ENCODE results near the gene NFKBIZ. TPM values are rescaled to one million over a fixed set of nuclear protein-coding genes. Genes with fewer than 3 reads are reported as not detected.

NFKBIZ gene
- total RNA-seq, 1 donor from 2014 or later: 76.4 TPM

- peak; percentile 34 for TF ChIP-seq CTCF (IDR thresholded peaks at IDR 0.05; ENCODE audit: insufficient read depth, low read length, poor library complexity, severe bottlenecking)
- no peak for DNase-seq (ENCODE audit: low read depth)
- Histone ChIP-seq H3K27me3 (ENCODE audit: control insufficient read depth, insufficient read depth, low read length) (no peaks in the 10 kb centered on the region), H3K4me3 (ENCODE audit: low read depth, low read length) (no peak overlapping the region), H3K36me3 (ENCODE audit: control insufficient read depth, insufficient read depth, low read length) (no peaks in the 10 kb centered on the region)
These were observed 35.4 kb upstream of the NFKBIZ start for GRCh38 chr3:101813817-101814440.

- no peak for DNase-seq (ENCODE audit: low read depth)
- H3K36me3 ChIP-seq (ENCODE audit: control insufficient read depth, insufficient read depth, low read length): no peaks in the 10 kb centered on the region
- H3K27me3 ChIP-seq (ENCODE audit: control insufficient read depth, insufficient read depth, low read length): no peaks in the 10 kb centered on the region
- TF ChIP-seq CTCF (IDR thresholded peaks at IDR 0.05; ENCODE audit: insufficient read depth, low read length, poor library complexity, severe bottlenecking): no peak
- no peak overlapping the region for H3K4me3 ChIP-seq (ENCODE audit: low read depth, low read length)
These were observed 34.5 kb upstream of the NFKBIZ start for GRCh38 chr3:101814835-101815234.

DNA sequence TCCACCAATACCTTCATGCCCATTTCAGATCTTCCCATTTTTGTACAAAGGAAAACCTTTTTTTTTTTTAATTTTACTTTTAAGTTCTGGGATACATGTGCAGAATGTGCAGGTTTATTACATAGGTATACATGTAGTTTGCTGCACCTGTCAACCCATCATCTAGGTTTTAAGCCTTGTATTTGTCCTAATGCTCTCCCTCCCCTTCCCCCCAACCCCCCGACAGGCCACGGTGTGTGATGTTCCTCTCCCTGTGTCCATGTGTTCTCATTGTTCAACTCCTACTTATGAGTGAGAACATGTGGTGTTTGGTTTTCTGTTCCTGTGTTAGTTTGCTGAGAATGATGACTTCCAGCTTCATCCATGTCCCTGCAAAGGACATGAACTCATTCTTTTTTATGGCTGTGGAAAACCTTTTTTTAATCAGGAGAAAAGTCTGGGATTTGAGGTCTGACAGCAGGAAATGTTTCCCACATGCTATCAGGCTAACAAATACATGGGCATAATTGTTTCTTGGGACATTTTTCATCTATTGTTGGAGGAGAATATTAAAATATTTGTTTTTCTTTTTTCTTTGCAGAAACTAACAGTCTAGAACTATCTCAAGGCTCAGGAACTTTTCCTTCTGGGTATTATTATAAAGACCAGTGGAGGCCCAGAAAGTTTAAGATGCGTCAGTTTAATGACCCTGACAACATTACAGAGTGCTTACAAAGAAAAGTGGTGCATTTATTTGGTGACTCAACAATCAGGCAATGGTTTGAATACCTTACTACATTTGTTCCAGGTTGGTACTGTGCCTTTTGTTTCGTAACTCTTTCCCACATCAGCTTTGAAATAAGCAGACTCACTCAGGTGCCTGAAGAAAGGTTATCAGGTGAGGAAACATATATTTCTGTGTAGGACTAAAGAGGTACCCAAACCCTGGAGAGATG, 32.8 kb upstream of the NFKBIZ start:
- Histone ChIP-seq H3K27me3 (ENCODE audit: control insufficient read depth, insufficient read depth, low read length) (no peaks in the 10 kb centered on the region), H3K36me3 (ENCODE audit: control insufficient read depth, insufficient read depth, low read length) (no peaks in the 10 kb centered on the region), H3K4me3 (ENCODE audit: low read depth, low read length) (no peak overlapping the region)
- no peak for TF ChIP-seq CTCF (IDR thresholded peaks at IDR 0.05; ENCODE audit: insufficient read depth, low read length, poor library complexity, severe bottlenecking)
- DNase-seq (ENCODE audit: low read depth): peak; percentile 48

GRCh38 chr3:101817992-101818391, 31.3 kb upstream of the NFKBIZ start:
- TF ChIP-seq CTCF (IDR thresholded peaks at IDR 0.05; ENCODE audit: insufficient read depth, low read length, poor library complexity, severe bottlenecking): no peak
- H3K4me3 ChIP-seq (ENCODE audit: low read depth, low read length): no peak overlapping the region
- no peaks in the 10 kb centered on the region for H3K27me3 ChIP-seq (ENCODE audit: control insufficient read depth, insufficient read depth, low read length)
- H3K36me3 ChIP-seq (ENCODE audit: control insufficient read depth, insufficient read depth, low read length): no peaks in the 10 kb centered on the region
- DNase-seq (ENCODE audit: low read depth): no peak

GRCh38 chr3:101819649-101820206, 29.6 kb upstream of the NFKBIZ start:
- no peak for DNase-seq (ENCODE audit: low read depth)
- TF ChIP-seq CTCF (IDR thresholded peaks at IDR 0.05; ENCODE audit: insufficient read depth, low read length, poor library complexity, severe bottlenecking): no peak
- H3K4me3 ChIP-seq (ENCODE audit: low read depth, low read length): no peak overlapping the region
- no peaks in the 10 kb centered on the region for H3K36me3 ChIP-seq (ENCODE audit: control insufficient read depth, insufficient read depth, low read length)
- no peaks in the 10 kb centered on the region for H3K27me3 ChIP-seq (ENCODE audit: control insufficient read depth, insufficient read depth, low read length)
